ENCODE data around the gene MAN1C1. TPM values are rescaled to one million over a fixed set of nuclear protein-coding genes. Genes with fewer than 3 reads are reported as not detected.

Gene MAN1C1
- total RNA-seq, 1 experiment from 2014 or later, result 1.5 TPM

DNA sequence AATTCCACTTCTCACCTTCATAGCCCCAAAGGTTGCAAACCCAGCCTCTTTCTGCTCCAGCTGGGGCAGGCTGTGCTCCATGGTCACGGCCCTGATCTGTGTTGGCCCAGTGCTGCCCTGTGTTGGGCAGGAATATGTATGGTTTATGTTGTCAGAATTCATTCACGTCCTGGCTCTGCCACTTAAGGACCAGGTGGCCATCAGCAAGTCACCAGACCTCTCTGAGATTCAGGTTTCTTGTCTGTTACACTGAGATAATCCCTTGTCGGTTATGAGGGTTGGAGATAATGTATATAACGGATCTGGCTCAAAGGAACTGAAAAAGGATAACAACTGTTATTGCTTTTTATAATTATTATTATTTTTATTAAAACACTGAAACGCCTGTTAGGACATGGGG lies 144.3 kb downstream of the MAN1C1 start:
- no peak overlapping the region for H3K4me3 ChIP-seq (ENCODE audit: low read depth in 2 of 2, low read length in 2 of 2)
- H3K4me1 ChIP-seq (ENCODE audit: control insufficient read depth, insufficient read depth, low read length), result no peaks in the 10 kb centered on the region
- H3K36me3 ChIP-seq (ENCODE audit: control insufficient read depth, insufficient read depth, low read length), result no peaks in the 10 kb centered on the region
- BruUV-seq (replicated peaks), result no TSS peak
- DNase-seq (ENCODE audit: low read depth, low spot score) (no peak), ATAC-seq (no peak)
- in situ Hi-C loops (cut with HindIII; ENCODE audit: low pct_unique_long_range_greater_than_20kb, low sequenced_read_pairs), result no loop called here
- intact Hi-C loops (cut with micrococcal nuclease; ENCODE audit: unreplicated experiment), result no loop called here
- ChIA-PET CTCF (no interaction called here), POLR2A (no interaction called here)
- TF ChIP-seq, protein P1, sequence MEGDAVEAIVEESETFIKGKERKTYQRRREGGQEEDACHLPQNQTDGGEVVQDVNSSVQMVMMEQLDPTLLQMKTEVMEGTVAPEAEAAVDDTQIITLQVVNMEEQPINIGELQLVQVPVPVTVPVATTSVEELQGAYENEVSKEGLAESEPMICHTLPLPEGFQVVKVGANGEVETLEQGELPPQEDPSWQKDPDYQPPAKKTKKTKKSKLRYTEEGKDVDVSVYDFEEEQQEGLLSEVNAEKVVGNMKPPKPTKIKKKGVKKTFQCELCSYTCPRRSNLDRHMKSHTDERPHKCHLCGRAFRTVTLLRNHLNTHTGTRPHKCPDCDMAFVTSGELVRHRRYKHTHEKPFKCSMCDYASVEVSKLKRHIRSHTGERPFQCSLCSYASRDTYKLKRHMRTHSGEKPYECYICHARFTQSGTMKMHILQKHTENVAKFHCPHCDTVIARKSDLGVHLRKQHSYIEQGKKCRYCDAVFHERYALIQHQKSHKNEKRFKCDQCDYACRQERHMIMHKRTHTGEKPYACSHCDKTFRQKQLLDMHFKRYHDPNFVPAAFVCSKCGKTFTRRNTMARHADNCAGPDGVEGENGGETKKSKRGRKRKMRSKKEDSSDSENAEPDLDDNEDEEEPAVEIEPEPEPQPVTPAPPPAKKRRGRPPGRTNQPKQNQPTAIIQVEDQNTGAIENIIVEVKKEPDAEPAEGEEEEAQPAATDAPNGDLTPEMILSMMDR (IDR thresholded peaks at IDR 0.05), result no peak
- no peak for TF ChIP-seq TCF7L2 (IDR thresholded peaks at IDR 0.05; ENCODE audit: low read depth, low read length)
- no peak for TF ChIP-seq SIN3A (IDR thresholded peaks at IDR 0.05; ENCODE audit: borderline replicate concordance, insufficient read depth, low read depth, low read length)
- TF ChIP-seq, protein P2, sequence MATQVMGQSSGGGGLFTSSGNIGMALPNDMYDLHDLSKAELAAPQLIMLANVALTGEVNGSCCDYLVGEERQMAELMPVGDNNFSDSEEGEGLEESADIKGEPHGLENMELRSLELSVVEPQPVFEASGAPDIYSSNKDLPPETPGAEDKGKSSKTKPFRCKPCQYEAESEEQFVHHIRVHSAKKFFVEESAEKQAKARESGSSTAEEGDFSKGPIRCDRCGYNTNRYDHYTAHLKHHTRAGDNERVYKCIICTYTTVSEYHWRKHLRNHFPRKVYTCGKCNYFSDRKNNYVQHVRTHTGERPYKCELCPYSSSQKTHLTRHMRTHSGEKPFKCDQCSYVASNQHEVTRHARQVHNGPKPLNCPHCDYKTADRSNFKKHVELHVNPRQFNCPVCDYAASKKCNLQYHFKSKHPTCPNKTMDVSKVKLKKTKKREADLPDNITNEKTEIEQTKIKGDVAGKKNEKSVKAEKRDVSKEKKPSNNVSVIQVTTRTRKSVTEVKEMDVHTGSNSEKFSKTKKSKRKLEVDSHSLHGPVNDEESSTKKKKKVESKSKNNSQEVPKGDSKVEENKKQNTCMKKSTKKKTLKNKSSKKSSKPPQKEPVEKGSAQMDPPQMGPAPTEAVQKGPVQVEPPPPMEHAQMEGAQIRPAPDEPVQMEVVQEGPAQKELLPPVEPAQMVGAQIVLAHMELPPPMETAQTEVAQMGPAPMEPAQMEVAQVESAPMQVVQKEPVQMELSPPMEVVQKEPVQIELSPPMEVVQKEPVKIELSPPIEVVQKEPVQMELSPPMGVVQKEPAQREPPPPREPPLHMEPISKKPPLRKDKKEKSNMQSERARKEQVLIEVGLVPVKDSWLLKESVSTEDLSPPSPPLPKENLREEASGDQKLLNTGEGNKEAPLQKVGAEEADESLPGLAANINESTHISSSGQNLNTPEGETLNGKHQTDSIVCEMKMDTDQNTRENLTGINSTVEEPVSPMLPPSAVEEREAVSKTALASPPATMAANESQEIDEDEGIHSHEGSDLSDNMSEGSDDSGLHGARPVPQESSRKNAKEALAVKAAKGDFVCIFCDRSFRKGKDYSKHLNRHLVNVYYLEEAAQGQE (IDR thresholded peaks at IDR 0.05; ENCODE audit: insufficient read depth in 1 of 2, low read depth in 2 of 2, low read length in 1 of 2), result no peak
- no peak for TF ChIP-seq POLR2AphosphoS5 (IDR thresholded peaks at IDR 0.05; ENCODE audit: low read depth, low read length)
- H3K27ac ChIP-seq (ENCODE audit: low read length), result no peak overlapping the region
- H3K9me3 ChIP-seq (ENCODE audit: control insufficient read depth, insufficient read depth, low read depth, low read length), result no peaks in the 10 kb centered on the region
- H3K27me3 ChIP-seq (ENCODE audit: control insufficient read depth, insufficient read depth, low read length), result no peaks in the 10 kb centered on the region

DNA sequence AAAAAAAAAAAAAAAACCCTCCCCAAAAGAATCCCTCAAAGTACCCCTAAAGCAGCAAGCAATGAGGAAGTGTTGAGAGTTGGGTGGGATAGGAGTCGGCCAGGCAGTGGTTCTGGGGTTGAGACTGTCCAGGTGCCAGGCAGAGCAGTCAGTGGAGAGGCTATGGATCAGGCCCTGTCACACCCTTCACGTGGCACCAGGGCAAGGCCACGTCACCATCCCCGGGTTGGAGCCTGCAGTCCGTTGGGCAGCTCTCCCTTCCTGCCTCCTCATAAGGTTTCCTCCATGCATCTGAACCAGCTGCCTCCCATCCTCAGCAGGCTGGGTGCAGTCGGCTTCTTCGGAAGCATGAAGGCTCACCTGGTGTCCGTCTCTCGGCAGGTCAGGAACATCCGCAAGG lies 146.9 kb downstream of the MAN1C1 start:
- in situ Hi-C loops (cut with HindIII; ENCODE audit: low pct_unique_long_range_greater_than_20kb, low sequenced_read_pairs), result no loop called here
- ChIA-PET CTCF (no interaction called here), POLR2A (no interaction called here)
- TF ChIP-seq, protein P2 (IDR thresholded peaks at IDR 0.05; ENCODE audit: insufficient read depth in 1 of 2, low read depth in 2 of 2, low read length in 1 of 2), result no peak
- intact Hi-C loops (cut with micrococcal nuclease; ENCODE audit: unreplicated experiment), result no loop called here
- H3K4me1 ChIP-seq (ENCODE audit: control insufficient read depth, insufficient read depth, low read length), result no peaks in the 10 kb centered on the region
- H3K27ac ChIP-seq (ENCODE audit: low read length), result no peak overlapping the region
- no peaks in the 10 kb centered on the region for H3K36me3 ChIP-seq (ENCODE audit: control insufficient read depth, insufficient read depth, low read length)
- no peak overlapping the region for H3K4me3 ChIP-seq (ENCODE audit: low read depth in 2 of 2, low read length in 2 of 2)
- no TSS peak for BruUV-seq (replicated peaks)
- H3K27me3 ChIP-seq (ENCODE audit: control insufficient read depth, insufficient read depth, low read length), result no peaks in the 10 kb centered on the region
- ATAC-seq (no peak), DNase-seq (ENCODE audit: low read depth, low spot score) (no peak)
- H3K9me3 ChIP-seq (ENCODE audit: control insufficient read depth, insufficient read depth, low read depth, low read length), result no peaks in the 10 kb centered on the region
